ENCODE measurements around the gene NOTCH1. TPM values are rescaled to one million over a fixed set of nuclear protein-coding genes. Genes with fewer than 3 reads are reported as not detected.

Gene NOTCH1
- polyA plus RNA-seq, 2 of the 4 experiments (the other 2 are of a cell fraction), result 0.88 to 5.7 TPM

- Histone ChIP-seq H3K4me1 (peaks cover 49% of the 10 kb centered on the region), H3K27ac (peak overlapping the region in 1 of 2 experiments; percentile 83; a peak in 2 of 6 replicates), H3K9me3 (no peaks in the 10 kb centered on the region), H3K4me3 (no peak overlapping the region), H3K4me2 (no peak overlapping the region)
- TF ChIP-seq HOXB5 (CRISPR knock-in tag; IDR thresholded peaks at IDR 0.05) (no peak), HMGXB4 (CRISPR knock-in tag; IDR thresholded peaks at IDR 0.05; ENCODE audit: borderline replicate concordance) (no peak), HEYL (CRISPR knock-in tag; IDR thresholded peaks at IDR 0.05) (no peak), CHD2 (IDR thresholded peaks at IDR 0.05; ENCODE audit: low read length, partially characterized antibody) (no peak), GATA3 (IDR thresholded peaks at IDR 0.05; ENCODE audit: borderline replicate concordance) (no peak), CEBPB (IDR thresholded peaks at IDR 0.05) (no peak), BCL3 (IDR thresholded peaks at IDR 0.05) (no peak), TFCP2L1 (CRISPR knock-in tag; IDR thresholded peaks at IDR 0.05) (no peak), RAD21 (conservative IDR thresholded peaks at IDR 0.05 in 1 of 2, IDR thresholded peaks at IDR 0.05 in 1 of 2) (no peak), REST (IDR thresholded peaks at IDR 0.05) (no peak), JUN (IDR thresholded peaks at IDR 0.05) (no peak), RCOR1 (IDR thresholded peaks at IDR 0.05; ENCODE audit: low read depth, low read length) (no peak), FOSL2 (IDR thresholded peaks at IDR 0.05) (no peak), FOSL2 (CRISPR knock-in tag; IDR thresholded peaks at IDR 0.05) (no peak), SMC3 (IDR thresholded peaks at IDR 0.05) (no peak), MAFK (IDR thresholded peaks at IDR 0.05; ENCODE audit: partially characterized antibody) (no peak), TP53 (CRISPR knock-in tag; IDR thresholded peaks at IDR 0.05) (no peak), CBX2 (IDR thresholded peaks at IDR 0.05; ENCODE audit: borderline replicate concordance, low read depth) (no peak), RFX5 (IDR thresholded peaks at IDR 0.05) (no peak), MAX (IDR thresholded peaks at IDR 0.05) (no peak), ELK1 (IDR thresholded peaks at IDR 0.05; ENCODE audit: low read depth, low read length) (no peak)
- CTCF ChIA-PET, result interaction anchor here (0.8 to 4.9 kb wide), 7 partner anchors 41 to 240 kb away, joined by 3 to 35 read pairs (median 4); no protein-coding TSS in a partner anchor
- ATAC-seq, result no peak
- POLR2A ChIA-PET, result no interaction called here
- no peak for FAIRE-seq
- no peak for DNase-seq (ENCODE audit: low read depth in 1 of 2, low spot score in 1 of 2)
- 79% methylated on average over 27 of the region's 40 CpGs for WGBS (ENCODE audit: missing lambda C conversion rate)
Measured at GRCh38 chr9:136529516-136530460, 16.1 kb downstream of the NOTCH1 start.
